ENCODE results near the gene PTPN4. TPM values are rescaled to one million over a fixed set of nuclear protein-coding genes. Genes with fewer than 3 reads are reported as not detected.
A peak's percentile ranks its signal among the peaks of the same experiment; 100 is the strongest.

Gene PTPN4
- total and polyA plus RNA-seq, 10 of the 15 experiments (the other 5 are each of a cell fraction or from before 2014, with no cell fraction given) = 5.0 to 29.7 (median 23.7) TPM

- in situ Hi-C loops (cut with MboI) = no loop called here
- H3K4me2 ChIP-seq (ENCODE audit: control insufficient read depth, insufficient read depth) = peak overlapping the region; percentile 88
- POLR2A ChIA-PET = no interaction called here
Observed at GRCh38 chr2:120014226-120014980, 254.7 kb downstream of the PTPN4 start.

More at GRCh38 chr2:120014226-120014980, 254.7 kb downstream of the PTPN4 start:
- no peak overlapping the region for H3K4me3 ChIP-seq
- ChIA-PET SMC1A (ENCODE audit: uncharacterized antibody, unreplicated experiment) (interaction anchor here (0.6 to 1.0 kb wide), 2 partner anchors 22 to 346 kb away, joined by 3 read pairs; no protein-coding TSS in a partner anchor), CTCF (interaction anchor here (0.7 to 2.2 kb wide), 4 partner anchors 16 to 524 kb away, joined by 3 to 14 read pairs (median 4); no protein-coding TSS in a partner anchor), RAD21 (ENCODE audit: unreplicated experiment) (interaction anchor here (2.0 kb wide), 1 partner anchor 11 kb away, joined by 5 read pairs; no protein-coding TSS in a partner anchor)
- TF ChIP-seq ZNF592 (IDR thresholded peaks at IDR 0.05) = no peak
- TF ChIP-seq ZNF687 (IDR thresholded peaks at IDR 0.05) = no peak
- TF ChIP-seq HDAC2 (IDR thresholded peaks at IDR 0.05) = no peak
- no peak for TF ChIP-seq TCF3 (IDR thresholded peaks at IDR 0.05; ENCODE audit: borderline replicate concordance, insufficient read depth, low read depth, low read length)
- TF ChIP-seq, protein P1, sequence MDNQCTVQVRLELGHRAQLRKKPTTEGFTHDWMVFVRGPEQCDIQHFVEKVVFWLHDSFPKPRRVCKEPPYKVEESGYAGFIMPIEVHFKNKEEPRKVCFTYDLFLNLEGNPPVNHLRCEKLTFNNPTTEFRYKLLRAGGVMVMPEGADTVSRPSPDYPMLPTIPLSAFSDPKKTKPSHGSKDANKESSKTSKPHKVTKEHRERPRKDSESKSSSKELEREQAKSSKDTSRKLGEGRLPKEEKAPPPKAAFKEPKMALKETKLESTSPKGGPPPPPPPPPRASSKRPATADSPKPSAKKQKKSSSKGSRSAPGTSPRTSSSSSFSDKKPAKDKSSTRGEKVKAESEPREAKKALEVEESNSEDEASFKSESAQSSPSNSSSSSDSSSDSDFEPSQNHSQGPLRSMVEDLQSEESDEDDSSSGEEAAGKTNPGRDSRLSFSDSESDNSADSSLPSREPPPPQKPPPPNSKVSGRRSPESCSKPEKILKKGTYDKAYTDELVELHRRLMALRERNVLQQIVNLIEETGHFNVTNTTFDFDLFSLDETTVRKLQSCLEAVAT (IDR thresholded peaks at IDR 0.05) = no peak
- no peak for TF ChIP-seq STAT1 (conservative IDR thresholded peaks at IDR 0.05)
- TF ChIP-seq SIX5 (IDR thresholded peaks at IDR 0.05; ENCODE audit: low read depth, low read length, severe bottlenecking) = no peak
- TF ChIP-seq ATF7 (IDR thresholded peaks at IDR 0.05; ENCODE audit: low read depth) = no peak
- TF ChIP-seq CBX5 (IDR thresholded peaks at IDR 0.05; ENCODE audit: low read depth) = no peak
- no peak for TF ChIP-seq FOXK2 (IDR thresholded peaks at IDR 0.05)
- no peaks in the 10 kb centered on the region; a peak in 1 of 4 replicates for H3K36me3 ChIP-seq (ENCODE audit: control insufficient read depth in 2 of 2, insufficient read depth in 2 of 2, low read length in 1 of 2)
- no peak overlapping the region for H2AFZ ChIP-seq (ENCODE audit: control insufficient read depth, low read depth, low read length)
- no peak for ATAC-seq
- BruUV-seq (replicated peaks) = no TSS peak
- no peaks in the 10 kb centered on the region for H3K27me3 ChIP-seq (replicated peaks in 1 of 2; ENCODE audit: control insufficient read depth in 2 of 2, insufficient read depth in 2 of 2, low read length in 1 of 2)
- no peak overlapping the region for H3K9ac ChIP-seq (ENCODE audit: control insufficient read depth, insufficient read depth, low read length)
- peak; percentile 38 for FAIRE-seq
- H3K9me3 ChIP-seq (replicated peaks; ENCODE audit: control insufficient read depth, insufficient read depth, low read length) = no peaks in the 10 kb centered on the region; the same call in 2 of the 3 replicates
- H4K20me1 ChIP-seq (ENCODE audit: control insufficient read depth, insufficient read depth) = no peaks in the 10 kb centered on the region
- H3K79me2 ChIP-seq (ENCODE audit: control insufficient read depth, insufficient read depth, low read length) = peaks cover 7% of the 10 kb centered on the region
- peaks cover 5% of the 10 kb centered on the region; the same call in 1 of the 2 replicates for H3K4me1 ChIP-seq (ENCODE audit: control insufficient read depth, insufficient read depth, low read length)
- intact Hi-C loops (cut with micrococcal nuclease; ENCODE audit: unreplicated experiment) = loop anchor here (5.0 to 10.0 kb wide), 2 partner anchors 150 to 163 kb away; no protein-coding TSS in a partner anchor
- no peak for DNase-seq (ENCODE audit: low read depth, low spot score)
- H3K27ac ChIP-seq (ENCODE audit: control insufficient read depth, insufficient read depth) = no peak overlapping the region
- WGBS (ENCODE audit: insufficient coverage, insufficient replicate concordance, low lambda C conversion rate, missing lambda C conversion rate) = 83% methylated on average over 8 of the region's 8 CpGs

All from GM12878 (cell line).